HCT116 (cell line): Measurements from ENCODE around the gene KHDRBS1. TPM values are rescaled to one million over a fixed set of nuclear protein-coding genes. Genes with fewer than 3 reads are reported as not detected.

Experiments used
- ATAC-seq: fragments of 200-7000 bp; cut with Tn5 transposase; 2 replicates; pipeline ENCODE4 v1.9.1; 2020; ENCODE audit warnings: mild to moderate bottlenecking, moderate library complexity
- BruUV-seq: library from RNA; stranded (reverse); fragments of 400-500 nt; replicated peaks from 2 replicates; lab custom pipeline; 2021; lab: Mats Ljungman, UMichigan
- CTCF ChIA-PET: fragments of 300-600 bp; sonication (Branson Sonifier 250); formaldehyde crosslinking; loops from one replicate; lab custom pipeline; 2021; ENCODE audit warnings: antibody characterized with exemption; lab: Charles Lee
- POLR2A ChIA-PET: fragments of 300-600, 350-600 bp; sonication (Branson Sonifier 250); formaldehyde crosslinking; loops from one replicate; lab custom pipeline; 2021; ENCODE audit warnings: antibody characterized with exemption; lab: Charles Lee
- RAD21 ChIA-PET, 2 experiments: fragments of 300-600 bp; sonication (Branson Sonifier 250); formaldehyde crosslinking; loops; one replicate each; lab custom pipeline; 2023; ENCODE audit warnings: low total read pairs in 2 of 2; ENCODE audit not compliant: uncharacterized antibody in 2 of 2, unreplicated experiment in 2 of 2, low non-redundant PET in 1 of 2; lab: Charles Lee
- DNase-seq: peaks from one replicate; pipeline ENCODE4 v3.0.0-alpha.2; 2010; ENCODE audit warnings: low read depth, low spot score
- H2AFZ ChIP-seq: fragments of 200-600 bp; shearing (Covaris generic), sonication (generic); 2 replicates; pipeline ENCODE4 v1.6.1; 2017; ENCODE audit warnings: low read depth, mixed run types, mixed read lengths, antibody characterized with exemption, low read length; ENCODE audit not compliant: poor library complexity, severe bottlenecking
- H3K27ac ChIP-seq: 2 replicates; pipeline ENCODE4 v1.5.1; 2012; ENCODE audit warnings: low read depth, low read length
- H3K27me3 ChIP-seq: fragments of 200-600 bp; sonication (generic); 2 replicates; pipeline ENCODE4 v1.6.1; 2016; ENCODE audit warnings: mixed run types, low read length, mixed read lengths; ENCODE audit not compliant: insufficient read depth
- H3K36me3 ChIP-seq, 2 experiments: fragments of 200-500 bp in 1 of 2; fragments of 200-600 bp in 1 of 2; sonication (Bioruptor generic) in 1 of 2; sonication (generic) in 1 of 2; 2 replicates each; pipeline versions ENCODE4 v1.5.1 to v1.6.1; 2014 to 2016; ENCODE audit warnings: low read length in 2 of 2, inconsistent platforms in 1 of 2, mixed read lengths in 1 of 2, mixed run types in 1 of 2; ENCODE audit not compliant: insufficient read depth in 2 of 2, control insufficient read depth in 1 of 2
- H3K4me1 ChIP-seq, 2 experiments: fragments of 200-600 bp in 1 of 2; sonication (generic) in 1 of 2; 2 replicates each; pipeline versions ENCODE4 v1.5.1 to v1.6.1; 2012 to 2017; ENCODE audit warnings: low read length in 2 of 2, inconsistent platforms in 1 of 2, mild to moderate bottlenecking in 1 of 2, mixed read lengths in 1 of 2, mixed run types in 1 of 2, moderate library complexity in 1 of 2; ENCODE audit not compliant: insufficient read depth in 2 of 2, control insufficient read depth in 1 of 2
- H3K4me2 ChIP-seq: fragments of 200-600 bp; sonication (generic); 2 replicates; pipeline ENCODE4 v1.6.1; 2017; ENCODE audit warnings: mixed run types, low read length, mixed read lengths
- H3K4me3 ChIP-seq, 2 experiments: fragments of 200-600 bp in 1 of 2; sonication (generic) in 1 of 2; replicated peaks in 1 of 2; 2 replicates each; pipeline ENCODE4 v1.5.1; 2011 to 2016; ENCODE audit warnings: low read length in 2 of 2, control low read depth in 1 of 2, low read depth in 1 of 2, mild to moderate bottlenecking in 1 of 2, mixed read lengths in 1 of 2, mixed run types in 1 of 2
- H3K79me2 ChIP-seq: fragments of 200-600 bp; sonication (generic); 2 replicates; pipeline ENCODE4 v1.6.1; 2017; ENCODE audit warnings: mild to moderate bottlenecking, mixed run types, low read length, moderate library complexity, mixed read lengths; ENCODE audit not compliant: insufficient read depth
- H3K9ac ChIP-seq: fragments of 200-600 bp; sonication (generic); 2 replicates; pipeline ENCODE4 v1.6.1; 2016; ENCODE audit warnings: low read length, mixed read lengths
- H3K9me2 ChIP-seq: fragments of 200-600 bp; sonication (generic), shearing (Covaris generic); 2 replicates; pipeline ENCODE4 v1.6.1; 2017; ENCODE audit warnings: mixed run types, mild to moderate bottlenecking, moderate library complexity; ENCODE audit not compliant: insufficient read depth
- H3K9me3 ChIP-seq, 2 experiments: fragments of 200-500 bp in 1 of 2; fragments of 200-600 bp in 1 of 2; sonication (Bioruptor generic) in 1 of 2; sonication (generic) in 1 of 2; 2 replicates each; pipeline ENCODE4 v1.6.1; 2014 to 2017; ENCODE audit warnings: low read length in 2 of 2, mixed read lengths in 2 of 2, inconsistent platforms in 1 of 2, low read depth in 1 of 2, mild to moderate bottlenecking in 1 of 2, mixed run types in 1 of 2, moderate library complexity in 1 of 2; ENCODE audit not compliant: control insufficient read depth in 1 of 2, insufficient read depth in 1 of 2
- H4K20me1 ChIP-seq: fragments of 200-600 bp; sonication (generic), shearing (Covaris generic); 2 replicates; pipeline ENCODE4 v1.6.1; 2017; ENCODE audit warnings: mixed run types, mild to moderate bottlenecking, moderate library complexity; ENCODE audit not compliant: insufficient read depth
- CBX3 ChIP-seq: IDR thresholded peaks from 2 replicates; pipeline ENCODE4 v1.6.1; 2012; ENCODE audit warnings: low read depth
- EGR1 ChIP-seq: IDR thresholded peaks from 2 replicates; pipeline ENCODE4 v1.6.1; 2012; ENCODE audit warnings: low read depth
- ELF1 ChIP-seq: IDR thresholded peaks from 2 replicates; pipeline ENCODE4 v1.6.1; 2012; ENCODE audit warnings: low read depth, borderline replicate concordance
- EZH2 ChIP-seq: fragments of 200-600 bp; sonication (generic); IDR thresholded peaks from 2 replicates; pipeline ENCODE4 v1.6.1; 2017; ENCODE audit warnings: antibody characterized with exemption, mixed run types
- POLR2AphosphoS5 ChIP-seq: IDR thresholded peaks from 2 replicates; pipeline ENCODE4 v1.6.1; 2011; ENCODE audit warnings: mild to moderate bottlenecking, low read depth, low read length, moderate library complexity
- SIN3A ChIP-seq: IDR thresholded peaks from 2 replicates; pipeline ENCODE4 v1.6.1; 2012; ENCODE audit warnings: low read depth
- TCF7L2 ChIP-seq: IDR thresholded peaks from 2 replicates; pipeline ENCODE4 v1.7.0; 2011; ENCODE audit warnings: borderline replicate concordance, inconsistent platforms; ENCODE audit not compliant: insufficient read depth, insufficient read length; ENCODE audit errors: extremely low read depth
- YY1 ChIP-seq: IDR thresholded peaks from 2 replicates; pipeline ENCODE4 v1.6.1; 2011; ENCODE audit warnings: low read length, low read depth, moderate library complexity, mild to moderate bottlenecking; ENCODE audit not compliant: insufficient replicate concordance; ENCODE audit errors: extremely low read depth
- ZFX ChIP-seq: fragments of 450-650 bp; IDR thresholded peaks from 2 replicates; pipeline ENCODE4 v1.6.1; 2017
- ZNF274 ChIP-seq: fragments of 200-500 bp; sonication (Bioruptor generic); IDR thresholded peaks from 2 replicates; pipeline ENCODE4 v1.6.1; 2014; ENCODE audit warnings: mild to moderate bottlenecking, low read depth, low read length, inconsistent platforms
- intact Hi-C: fragments of 100-400 bp; cut with micrococcal nuclease; formaldehyde crosslinking; loops from 2 replicates; pipeline ENCODE4 v1.10.0; 2022
- total RNA-seq: library from RNA; stranded (reverse); gene quantifications from one replicate; pipeline ENCODE4 v1.2.1, GENCODE V29; 2021; ENCODE audit not compliant: unreplicated experiment
- TF ChIP-seq, protein P1 (sequence below): IDR thresholded peaks from 2 replicates; pipeline ENCODE4 v1.6.1; 2011; ENCODE audit warnings: mild to moderate bottlenecking, low read length, moderate library complexity; ENCODE audit not compliant: insufficient replicate concordance; ENCODE audit errors: extremely low read depth
- TF ChIP-seq, protein P2 (sequence below), 3 experiments: fragments of 200-600 bp in 1 of 3; sonication (generic) in 1 of 3; IDR thresholded peaks in 2 of 3; conservative IDR thresholded peaks in 1 of 3; 2 replicates each; pipeline ENCODE4 v1.5.1; 2012 to 2017; ENCODE audit warnings: low read depth in 2 of 3, low read length in 2 of 3, antibody characterized with exemption in 1 of 3, borderline replicate concordance in 1 of 3, control low read depth in 1 of 3, mild to moderate bottlenecking in 1 of 3, mixed read lengths in 1 of 3, mixed run types in 1 of 3, moderate library complexity in 1 of 3; ENCODE audit not compliant: insufficient read depth in 1 of 3
- TF ChIP-seq, protein P3 (sequence below): IDR thresholded peaks from 2 replicates; pipeline ENCODE4 v1.6.1; 2012; ENCODE audit warnings: low read depth
- TF ChIP-seq, protein P4 (sequence below): IDR thresholded peaks from 2 replicates; pipeline ENCODE4 v1.6.1; 2012

KHDRBS1 gene
- total RNA-seq, 1 experiment from 2014 or later, result 215 TPM

DNA sequence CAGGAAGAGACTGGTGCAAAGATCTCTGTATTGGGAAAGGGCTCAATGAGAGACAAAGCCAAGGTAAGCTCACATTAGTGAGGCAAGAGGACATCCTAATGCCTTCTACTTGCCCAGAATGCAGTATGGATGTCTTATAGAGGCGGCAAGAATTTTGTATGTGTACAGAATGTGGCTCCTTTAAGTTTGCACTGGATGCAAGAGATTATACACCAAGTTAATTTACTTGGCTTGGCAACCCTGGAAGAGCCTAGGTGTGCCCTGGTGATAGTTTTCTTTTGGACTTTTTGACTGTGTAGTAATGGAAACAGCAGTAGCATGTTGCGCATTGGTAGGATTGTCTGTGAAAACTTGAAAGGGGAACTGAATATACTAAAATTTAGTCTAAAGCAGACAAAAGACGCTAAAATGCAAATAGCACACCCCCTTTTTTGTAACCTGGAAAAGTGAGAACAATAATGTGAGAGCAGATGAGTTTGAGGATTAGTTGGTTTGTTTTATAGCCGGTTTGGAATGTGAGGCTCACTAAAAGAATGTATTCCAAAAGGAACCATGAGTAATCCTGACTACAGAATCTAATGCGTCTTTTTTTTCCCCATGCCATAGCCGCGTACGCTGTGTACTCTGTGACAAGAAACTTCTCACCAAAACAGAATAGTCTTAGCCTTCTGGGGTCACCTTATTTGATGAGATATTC, 18.1 kb downstream of the KHDRBS1 start:
- ChIA-PET POLR2A (interaction anchor here (1.0 kb wide), 1 partner anchor 18 kb away, joined by 3 read pairs; no protein-coding TSS in a partner anchor), RAD21 (no interaction called here), CTCF (no interaction called here)
- Histone ChIP-seq H3K27me3 (no peaks in the 10 kb centered on the region), H3K9me2 (no peaks in the 10 kb centered on the region), H3K4me1 (no peaks in the 10 kb centered on the region), H3K4me2 (no peak overlapping the region), H3K27ac (no peak overlapping the region), H3K4me3 (no peak overlapping the region), H4K20me1 (peaks cover 35% of the 10 kb centered on the region), H2AFZ (no peak overlapping the region), H3K36me3 (peaks cover 48 to 53% of the 10 kb centered on the region in 2 experiments), H3K9ac (no peak overlapping the region), H3K9me3 (no peaks in the 10 kb centered on the region), H3K79me2 (peaks cover 100% of the 10 kb centered on the region)
- ATAC-seq (no peak), DNase-seq (no peak)
- intact Hi-C loops, result no loop called here
- BruUV-seq, result no TSS peak
- no peak for TF ChIP-seq ZNF274
- TF ChIP-seq, protein P1, sequence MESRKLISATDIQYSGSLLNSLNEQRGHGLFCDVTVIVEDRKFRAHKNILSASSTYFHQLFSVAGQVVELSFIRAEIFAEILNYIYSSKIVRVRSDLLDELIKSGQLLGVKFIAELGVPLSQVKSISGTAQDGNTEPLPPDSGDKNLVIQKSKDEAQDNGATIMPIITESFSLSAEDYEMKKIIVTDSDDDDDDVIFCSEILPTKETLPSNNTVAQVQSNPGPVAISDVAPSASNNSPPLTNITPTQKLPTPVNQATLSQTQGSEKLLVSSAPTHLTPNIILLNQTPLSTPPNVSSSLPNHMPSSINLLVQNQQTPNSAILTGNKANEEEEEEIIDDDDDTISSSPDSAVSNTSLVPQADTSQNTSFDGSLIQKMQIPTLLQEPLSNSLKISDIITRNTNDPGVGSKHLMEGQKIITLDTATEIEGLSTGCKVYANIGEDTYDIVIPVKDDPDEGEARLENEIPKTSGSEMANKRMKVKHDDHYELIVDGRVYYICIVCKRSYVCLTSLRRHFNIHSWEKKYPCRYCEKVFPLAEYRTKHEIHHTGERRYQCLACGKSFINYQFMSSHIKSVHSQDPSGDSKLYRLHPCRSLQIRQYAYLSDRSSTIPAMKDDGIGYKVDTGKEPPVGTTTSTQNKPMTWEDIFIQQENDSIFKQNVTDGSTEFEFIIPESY, result no peak
- TF ChIP-seq SIN3A, result no peak
- TF ChIP-seq ZFX, result no peak
- TF ChIP-seq, protein P2, sequence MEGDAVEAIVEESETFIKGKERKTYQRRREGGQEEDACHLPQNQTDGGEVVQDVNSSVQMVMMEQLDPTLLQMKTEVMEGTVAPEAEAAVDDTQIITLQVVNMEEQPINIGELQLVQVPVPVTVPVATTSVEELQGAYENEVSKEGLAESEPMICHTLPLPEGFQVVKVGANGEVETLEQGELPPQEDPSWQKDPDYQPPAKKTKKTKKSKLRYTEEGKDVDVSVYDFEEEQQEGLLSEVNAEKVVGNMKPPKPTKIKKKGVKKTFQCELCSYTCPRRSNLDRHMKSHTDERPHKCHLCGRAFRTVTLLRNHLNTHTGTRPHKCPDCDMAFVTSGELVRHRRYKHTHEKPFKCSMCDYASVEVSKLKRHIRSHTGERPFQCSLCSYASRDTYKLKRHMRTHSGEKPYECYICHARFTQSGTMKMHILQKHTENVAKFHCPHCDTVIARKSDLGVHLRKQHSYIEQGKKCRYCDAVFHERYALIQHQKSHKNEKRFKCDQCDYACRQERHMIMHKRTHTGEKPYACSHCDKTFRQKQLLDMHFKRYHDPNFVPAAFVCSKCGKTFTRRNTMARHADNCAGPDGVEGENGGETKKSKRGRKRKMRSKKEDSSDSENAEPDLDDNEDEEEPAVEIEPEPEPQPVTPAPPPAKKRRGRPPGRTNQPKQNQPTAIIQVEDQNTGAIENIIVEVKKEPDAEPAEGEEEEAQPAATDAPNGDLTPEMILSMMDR (IDR thresholded peaks at IDR 0.05 in 2 of 3, conservative IDR thresholded peaks at IDR 0.05 in 1 of 3; ENCODE audit: borderline replicate concordance in 1 of 3, insufficient read depth in 1 of 3, low read depth in 2 of 3, low read length in 2 of 3), result no peak
- no peak for TF ChIP-seq ELF1
- TF ChIP-seq CBX3, result no peak
- no peak for TF ChIP-seq EGR1
- TF ChIP-seq YY1, result no peak
- TF ChIP-seq POLR2AphosphoS5, result no peak
- TF ChIP-seq EZH2, result no peak
- TF ChIP-seq, protein P3, sequence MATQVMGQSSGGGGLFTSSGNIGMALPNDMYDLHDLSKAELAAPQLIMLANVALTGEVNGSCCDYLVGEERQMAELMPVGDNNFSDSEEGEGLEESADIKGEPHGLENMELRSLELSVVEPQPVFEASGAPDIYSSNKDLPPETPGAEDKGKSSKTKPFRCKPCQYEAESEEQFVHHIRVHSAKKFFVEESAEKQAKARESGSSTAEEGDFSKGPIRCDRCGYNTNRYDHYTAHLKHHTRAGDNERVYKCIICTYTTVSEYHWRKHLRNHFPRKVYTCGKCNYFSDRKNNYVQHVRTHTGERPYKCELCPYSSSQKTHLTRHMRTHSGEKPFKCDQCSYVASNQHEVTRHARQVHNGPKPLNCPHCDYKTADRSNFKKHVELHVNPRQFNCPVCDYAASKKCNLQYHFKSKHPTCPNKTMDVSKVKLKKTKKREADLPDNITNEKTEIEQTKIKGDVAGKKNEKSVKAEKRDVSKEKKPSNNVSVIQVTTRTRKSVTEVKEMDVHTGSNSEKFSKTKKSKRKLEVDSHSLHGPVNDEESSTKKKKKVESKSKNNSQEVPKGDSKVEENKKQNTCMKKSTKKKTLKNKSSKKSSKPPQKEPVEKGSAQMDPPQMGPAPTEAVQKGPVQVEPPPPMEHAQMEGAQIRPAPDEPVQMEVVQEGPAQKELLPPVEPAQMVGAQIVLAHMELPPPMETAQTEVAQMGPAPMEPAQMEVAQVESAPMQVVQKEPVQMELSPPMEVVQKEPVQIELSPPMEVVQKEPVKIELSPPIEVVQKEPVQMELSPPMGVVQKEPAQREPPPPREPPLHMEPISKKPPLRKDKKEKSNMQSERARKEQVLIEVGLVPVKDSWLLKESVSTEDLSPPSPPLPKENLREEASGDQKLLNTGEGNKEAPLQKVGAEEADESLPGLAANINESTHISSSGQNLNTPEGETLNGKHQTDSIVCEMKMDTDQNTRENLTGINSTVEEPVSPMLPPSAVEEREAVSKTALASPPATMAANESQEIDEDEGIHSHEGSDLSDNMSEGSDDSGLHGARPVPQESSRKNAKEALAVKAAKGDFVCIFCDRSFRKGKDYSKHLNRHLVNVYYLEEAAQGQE, result no peak
- TF ChIP-seq, protein P4, sequence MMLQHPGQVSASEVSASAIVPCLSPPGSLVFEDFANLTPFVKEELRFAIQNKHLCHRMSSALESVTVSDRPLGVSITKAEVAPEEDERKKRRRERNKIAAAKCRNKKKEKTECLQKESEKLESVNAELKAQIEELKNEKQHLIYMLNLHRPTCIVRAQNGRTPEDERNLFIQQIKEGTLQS, result no peak
- TF ChIP-seq TCF7L2, result no peak
